ENCODE measurements around the gene GPX3.

GRCh38 chr5:151062405-151063141 lies 42.2 kb downstream of the GPX3 start:
- no peak for TF ChIP-seq CTCF (IDR thresholded peaks at IDR 0.05)
- no peak for TF ChIP-seq ZFX (IDR thresholded peaks at IDR 0.05; ENCODE audit: borderline replicate concordance)

Measured in 22Rv1 (cell line).